22Rv1 (cell line): Measurements from ENCODE around the gene CX3CR1.

ENCODE experiments used
- CTCF ChIP-seq: fragments of 450-650 bp; IDR thresholded peaks from 2 replicates; pipeline ENCODE4 v1.5.1; 2017; ENCODE audit warnings: mild to moderate bottlenecking
- ZFX ChIP-seq: fragments of 450-650 bp; IDR thresholded peaks from 2 replicates; pipeline ENCODE4 v1.6.1; 2017; ENCODE audit warnings: antibody characterized with exemption, borderline replicate concordance

- no peak for TF ChIP-seq CTCF
- TF ChIP-seq ZFX = no peak
Measured at GRCh38 chr3:39232859-39233258, 47.0 kb downstream of the CX3CR1 start.
